ENCODE measurements around the gene IGF1R. TPM values are rescaled to one million over a fixed set of nuclear protein-coding genes. Genes with fewer than 3 reads are reported as not detected.

Gene IGF1R
- total RNA-seq, 1 experiment from 2014 or later = 125 TPM

DNA sequence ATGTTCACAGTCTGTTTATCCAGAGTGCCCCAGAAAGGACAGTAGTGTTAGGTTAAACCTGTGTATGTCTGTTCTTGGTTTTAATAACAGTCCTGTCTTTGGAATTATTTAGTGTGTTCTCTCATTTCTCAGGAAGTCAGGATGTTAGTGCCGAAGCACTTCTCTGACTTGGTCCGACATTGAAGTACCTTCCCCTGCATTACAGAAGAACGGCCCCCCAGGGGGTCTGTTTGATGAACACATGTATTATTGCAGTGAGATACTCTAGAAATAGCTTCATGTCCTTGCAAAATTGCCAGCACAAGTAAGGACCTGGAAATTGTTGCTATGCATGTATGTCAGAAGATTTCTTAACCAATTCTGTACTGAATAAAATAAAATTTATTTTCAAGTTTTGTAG, 110.9 kb downstream of the IGF1R start:
- DNase-seq (ENCODE audit: low spot score) (no peak), ATAC-seq (no peak)
- H3K4me1 Mint-ChIP-seq = peaks cover 62% of the 10 kb centered on the region
- 0 out of 2 replicates have a peak overlapping the region, but pooled peaks have one; percentile 49 for H3K27ac Mint-ChIP-seq
- ChIA-PET POLR2A (no interaction called here), CTCF (no interaction called here)
- no peaks in the 10 kb centered on the region for H3K27me3 Mint-ChIP-seq (ENCODE audit: low read depth)
- peaks cover 5% of the 10 kb centered on the region; the same call in 1 of the 2 replicates for H3K9me3 Mint-ChIP-seq
- H3K4me3 Mint-ChIP-seq = no peak overlapping the region
- peaks cover 6% of the 10 kb centered on the region for H3K36me3 Mint-ChIP-seq
- no peak for TF ChIP-seq TP53 (CRISPR knock-in tag; IDR thresholded peaks at IDR 0.05)
- TF ChIP-seq ZBTB21 (CRISPR knock-in tag; IDR thresholded peaks at IDR 0.05; ENCODE audit: borderline replicate concordance) = no peak
- no peak for TF ChIP-seq CREM (CRISPR knock-in tag; IDR thresholded peaks at IDR 0.05)
- TF ChIP-seq FOXP1 (CRISPR knock-in tag; IDR thresholded peaks at IDR 0.05; ENCODE audit: borderline replicate concordance) = no peak
- TF ChIP-seq ZNF219 (CRISPR knock-in tag; IDR thresholded peaks at IDR 0.05; ENCODE audit: borderline replicate concordance) = no peak
- TF ChIP-seq GTF2I (CRISPR knock-in tag; conservative IDR thresholded peaks at IDR 0.05) = no peak
- no peak for TF ChIP-seq IRF2 (CRISPR knock-in tag; IDR thresholded peaks at IDR 0.05; ENCODE audit: borderline replicate concordance, low read depth)
- no peak for TF ChIP-seq CREB1 (CRISPR knock-in tag; IDR thresholded peaks at IDR 0.05)
- TF ChIP-seq HMGA2 (CRISPR knock-in tag; IDR thresholded peaks at IDR 0.05) = no peak
- TF ChIP-seq, protein P1, sequence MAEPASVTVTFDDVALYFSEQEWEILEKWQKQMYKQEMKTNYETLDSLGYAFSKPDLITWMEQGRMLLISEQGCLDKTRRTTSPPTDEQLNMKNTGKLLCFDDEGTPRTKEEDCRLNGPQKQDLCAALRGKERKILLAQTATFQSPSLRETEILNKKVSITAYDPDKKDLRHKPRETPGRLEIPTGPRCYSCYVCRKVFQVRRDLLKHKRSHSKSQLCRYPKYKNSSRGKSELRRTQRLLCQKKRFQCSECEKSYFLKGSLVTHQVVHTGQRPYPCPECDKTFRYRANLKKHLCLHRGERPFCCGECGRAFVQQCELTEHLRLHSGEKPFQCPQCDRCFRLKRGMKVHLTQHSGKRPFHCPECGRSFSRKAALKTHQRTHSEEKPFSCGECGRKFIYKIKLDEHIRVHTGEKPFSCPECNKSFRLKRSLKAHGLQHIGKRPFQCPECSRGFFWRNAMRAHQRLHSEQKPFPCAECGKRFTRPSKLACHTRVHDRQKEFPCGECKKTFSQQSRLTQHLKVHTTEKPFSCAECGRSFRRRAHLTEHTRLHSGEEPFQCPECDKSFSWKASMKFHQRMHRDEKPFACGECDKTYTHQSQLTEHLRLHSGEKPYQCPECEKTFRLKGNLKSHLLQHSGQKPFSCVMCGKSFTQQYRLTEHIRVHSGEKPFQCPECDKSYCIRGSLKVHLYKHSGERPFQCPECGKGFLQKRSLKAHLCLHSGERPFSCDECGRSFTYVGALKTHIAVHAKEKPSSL (CRISPR knock-in tag; conservative IDR thresholded peaks at IDR 0.05) = no peak
- TF ChIP-seq MXD4 (CRISPR knock-in tag; IDR thresholded peaks at IDR 0.05; ENCODE audit: borderline replicate concordance) = no peak
- TF ChIP-seq, protein P2, sequence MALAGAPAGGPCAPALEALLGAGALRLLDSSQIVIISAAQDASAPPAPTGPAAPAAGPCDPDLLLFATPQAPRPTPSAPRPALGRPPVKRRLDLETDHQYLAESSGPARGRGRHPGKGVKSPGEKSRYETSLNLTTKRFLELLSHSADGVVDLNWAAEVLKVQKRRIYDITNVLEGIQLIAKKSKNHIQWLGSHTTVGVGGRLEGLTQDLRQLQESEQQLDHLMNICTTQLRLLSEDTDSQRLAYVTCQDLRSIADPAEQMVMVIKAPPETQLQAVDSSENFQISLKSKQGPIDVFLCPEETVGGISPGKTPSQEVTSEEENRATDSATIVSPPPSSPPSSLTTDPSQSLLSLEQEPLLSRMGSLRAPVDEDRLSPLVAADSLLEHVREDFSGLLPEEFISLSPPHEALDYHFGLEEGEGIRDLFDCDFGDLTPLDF (CRISPR knock-in tag; IDR thresholded peaks at IDR 0.05) = no peak
- TF ChIP-seq, protein P3, sequence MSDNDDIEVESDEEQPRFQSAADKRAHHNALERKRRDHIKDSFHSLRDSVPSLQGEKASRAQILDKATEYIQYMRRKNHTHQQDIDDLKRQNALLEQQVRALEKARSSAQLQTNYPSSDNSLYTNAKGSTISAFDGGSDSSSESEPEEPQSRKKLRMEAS (CRISPR knock-in tag; IDR thresholded peaks at IDR 0.05) = no peak
- no peak for TF ChIP-seq TEAD4 (CRISPR knock-in tag; IDR thresholded peaks at IDR 0.05)

DNA sequence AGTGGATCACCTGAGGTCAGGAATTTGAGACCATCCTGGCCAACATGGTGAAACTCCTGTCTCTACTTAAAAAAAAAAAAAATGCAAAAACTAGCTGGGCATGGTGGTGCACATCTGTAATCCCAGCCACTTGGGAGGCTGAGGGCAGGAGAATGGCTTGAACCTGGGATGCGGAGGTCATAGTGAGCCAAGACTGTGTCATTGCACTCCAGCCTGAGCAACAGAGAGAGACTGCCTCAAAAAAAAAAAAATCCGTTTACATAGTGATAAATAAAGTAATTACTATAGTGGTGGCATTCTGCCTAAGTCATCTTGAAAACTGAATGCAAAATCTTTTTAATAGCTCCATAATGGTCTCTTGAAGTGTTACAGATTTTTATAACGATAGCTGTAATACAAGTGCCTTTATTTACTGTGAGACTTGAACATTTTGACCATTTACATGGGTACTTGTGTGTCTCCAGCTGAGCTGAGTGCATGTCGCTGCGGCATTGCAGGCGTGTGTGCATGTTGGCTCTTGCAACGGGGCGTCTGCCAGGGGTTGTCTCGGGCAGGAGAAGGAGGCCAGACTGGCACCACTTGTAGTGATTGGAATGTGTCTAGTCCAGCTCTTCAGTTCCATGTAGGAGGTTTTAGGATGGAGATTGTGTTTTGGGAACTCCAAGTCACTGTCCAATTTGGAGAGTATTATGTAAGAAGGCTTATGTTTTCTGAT, 111.9 kb downstream of the IGF1R start:
- POLR2A ChIA-PET = no interaction called here
- Mint-ChIP-seq H3K36me3 (peaks cover 6% of the 10 kb centered on the region), H3K27ac (no peak overlapping the region), H3K4me1 (peaks cover 60% of the 10 kb centered on the region), H3K9me3 (peaks cover 5% of the 10 kb centered on the region; the same call in 1 of the 2 replicates), H3K27me3 (ENCODE audit: low read depth) (no peaks in the 10 kb centered on the region), H3K4me3 (no peak overlapping the region)
- DNase-seq (ENCODE audit: low spot score) (no peak), ATAC-seq (no peak)
- CTCF ChIA-PET = interaction anchor here (1.1 kb wide), 1 partner anchor 89 kb away, joined by 4 read pairs; no protein-coding TSS in a partner anchor
- TF ChIP-seq, protein P4, sequence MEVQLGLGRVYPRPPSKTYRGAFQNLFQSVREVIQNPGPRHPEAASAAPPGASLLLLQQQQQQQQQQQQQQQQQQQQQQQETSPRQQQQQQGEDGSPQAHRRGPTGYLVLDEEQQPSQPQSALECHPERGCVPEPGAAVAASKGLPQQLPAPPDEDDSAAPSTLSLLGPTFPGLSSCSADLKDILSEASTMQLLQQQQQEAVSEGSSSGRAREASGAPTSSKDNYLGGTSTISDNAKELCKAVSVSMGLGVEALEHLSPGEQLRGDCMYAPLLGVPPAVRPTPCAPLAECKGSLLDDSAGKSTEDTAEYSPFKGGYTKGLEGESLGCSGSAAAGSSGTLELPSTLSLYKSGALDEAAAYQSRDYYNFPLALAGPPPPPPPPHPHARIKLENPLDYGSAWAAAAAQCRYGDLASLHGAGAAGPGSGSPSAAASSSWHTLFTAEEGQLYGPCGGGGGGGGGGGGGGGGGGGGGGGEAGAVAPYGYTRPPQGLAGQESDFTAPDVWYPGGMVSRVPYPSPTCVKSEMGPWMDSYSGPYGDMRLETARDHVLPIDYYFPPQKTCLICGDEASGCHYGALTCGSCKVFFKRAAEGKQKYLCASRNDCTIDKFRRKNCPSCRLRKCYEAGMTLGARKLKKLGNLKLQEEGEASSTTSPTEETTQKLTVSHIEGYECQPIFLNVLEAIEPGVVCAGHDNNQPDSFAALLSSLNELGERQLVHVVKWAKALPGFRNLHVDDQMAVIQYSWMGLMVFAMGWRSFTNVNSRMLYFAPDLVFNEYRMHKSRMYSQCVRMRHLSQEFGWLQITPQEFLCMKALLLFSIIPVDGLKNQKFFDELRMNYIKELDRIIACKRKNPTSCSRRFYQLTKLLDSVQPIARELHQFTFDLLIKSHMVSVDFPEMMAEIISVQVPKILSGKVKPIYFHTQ (CRISPR knock-in tag; IDR thresholded peaks at IDR 0.05) = no peak
- TF ChIP-seq, protein P5, sequence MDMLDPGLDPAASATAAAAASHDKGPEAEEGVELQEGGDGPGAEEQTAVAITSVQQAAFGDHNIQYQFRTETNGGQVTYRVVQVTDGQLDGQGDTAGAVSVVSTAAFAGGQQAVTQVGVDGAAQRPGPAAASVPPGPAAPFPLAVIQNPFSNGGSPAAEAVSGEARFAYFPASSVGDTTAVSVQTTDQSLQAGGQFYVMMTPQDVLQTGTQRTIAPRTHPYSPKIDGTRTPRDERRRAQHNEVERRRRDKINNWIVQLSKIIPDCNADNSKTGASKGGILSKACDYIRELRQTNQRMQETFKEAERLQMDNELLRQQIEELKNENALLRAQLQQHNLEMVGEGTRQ (CRISPR knock-in tag; IDR thresholded peaks at IDR 0.05) = no peak
- TF ChIP-seq, protein P6, sequence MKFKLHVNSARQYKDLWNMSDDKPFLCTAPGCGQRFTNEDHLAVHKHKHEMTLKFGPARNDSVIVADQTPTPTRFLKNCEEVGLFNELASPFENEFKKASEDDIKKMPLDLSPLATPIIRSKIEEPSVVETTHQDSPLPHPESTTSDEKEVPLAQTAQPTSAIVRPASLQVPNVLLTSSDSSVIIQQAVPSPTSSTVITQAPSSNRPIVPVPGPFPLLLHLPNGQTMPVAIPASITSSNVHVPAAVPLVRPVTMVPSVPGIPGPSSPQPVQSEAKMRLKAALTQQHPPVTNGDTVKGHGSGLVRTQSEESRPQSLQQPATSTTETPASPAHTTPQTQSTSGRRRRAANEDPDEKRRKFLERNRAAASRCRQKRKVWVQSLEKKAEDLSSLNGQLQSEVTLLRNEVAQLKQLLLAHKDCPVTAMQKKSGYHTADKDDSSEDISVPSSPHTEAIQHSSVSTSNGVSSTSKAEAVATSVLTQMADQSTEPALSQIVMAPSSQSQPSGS (CRISPR knock-in tag; IDR thresholded peaks at IDR 0.05; ENCODE audit: borderline replicate concordance, low read depth) = no peak
- TF ChIP-seq NFE2L1 (CRISPR knock-in tag; IDR thresholded peaks at IDR 0.05) (no peak), OVOL2 (CRISPR knock-in tag; IDR thresholded peaks at IDR 0.05; ENCODE audit: borderline replicate concordance) (no peak), GRHL2 (CRISPR knock-in tag; IDR thresholded peaks at IDR 0.05; ENCODE audit: insufficient replicate concordance, severe bottlenecking) (no peak), ZNF317 (CRISPR knock-in tag; IDR thresholded peaks at IDR 0.05; ENCODE audit: borderline replicate concordance, low read depth) (no peak), IRF2 (CRISPR knock-in tag; IDR thresholded peaks at IDR 0.05; ENCODE audit: borderline replicate concordance, low read depth) (no peak), SP1 (CRISPR knock-in tag; conservative IDR thresholded peaks at IDR 0.05) (no peak), ZNF138 (CRISPR knock-in tag; conservative IDR thresholded peaks at IDR 0.05) (no peak), RORB (CRISPR knock-in tag; IDR thresholded peaks at IDR 0.05) (no peak), FOXP1 (CRISPR knock-in tag; IDR thresholded peaks at IDR 0.05; ENCODE audit: borderline replicate concordance) (no peak)
- TF ChIP-seq, protein P7, sequence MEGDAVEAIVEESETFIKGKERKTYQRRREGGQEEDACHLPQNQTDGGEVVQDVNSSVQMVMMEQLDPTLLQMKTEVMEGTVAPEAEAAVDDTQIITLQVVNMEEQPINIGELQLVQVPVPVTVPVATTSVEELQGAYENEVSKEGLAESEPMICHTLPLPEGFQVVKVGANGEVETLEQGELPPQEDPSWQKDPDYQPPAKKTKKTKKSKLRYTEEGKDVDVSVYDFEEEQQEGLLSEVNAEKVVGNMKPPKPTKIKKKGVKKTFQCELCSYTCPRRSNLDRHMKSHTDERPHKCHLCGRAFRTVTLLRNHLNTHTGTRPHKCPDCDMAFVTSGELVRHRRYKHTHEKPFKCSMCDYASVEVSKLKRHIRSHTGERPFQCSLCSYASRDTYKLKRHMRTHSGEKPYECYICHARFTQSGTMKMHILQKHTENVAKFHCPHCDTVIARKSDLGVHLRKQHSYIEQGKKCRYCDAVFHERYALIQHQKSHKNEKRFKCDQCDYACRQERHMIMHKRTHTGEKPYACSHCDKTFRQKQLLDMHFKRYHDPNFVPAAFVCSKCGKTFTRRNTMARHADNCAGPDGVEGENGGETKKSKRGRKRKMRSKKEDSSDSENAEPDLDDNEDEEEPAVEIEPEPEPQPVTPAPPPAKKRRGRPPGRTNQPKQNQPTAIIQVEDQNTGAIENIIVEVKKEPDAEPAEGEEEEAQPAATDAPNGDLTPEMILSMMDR (IDR thresholded peaks at IDR 0.05) = no peak

Measured in WTC11 (cell line).